Measurements from ENCODE around the gene MRPL14. TPM values are rescaled to one million over a fixed set of nuclear protein-coding genes. Genes with fewer than 3 reads are reported as not detected.

Gene MRPL14
- total RNA-seq, 1 experiment from 2014 or later: 80.1 TPM

DNA sequence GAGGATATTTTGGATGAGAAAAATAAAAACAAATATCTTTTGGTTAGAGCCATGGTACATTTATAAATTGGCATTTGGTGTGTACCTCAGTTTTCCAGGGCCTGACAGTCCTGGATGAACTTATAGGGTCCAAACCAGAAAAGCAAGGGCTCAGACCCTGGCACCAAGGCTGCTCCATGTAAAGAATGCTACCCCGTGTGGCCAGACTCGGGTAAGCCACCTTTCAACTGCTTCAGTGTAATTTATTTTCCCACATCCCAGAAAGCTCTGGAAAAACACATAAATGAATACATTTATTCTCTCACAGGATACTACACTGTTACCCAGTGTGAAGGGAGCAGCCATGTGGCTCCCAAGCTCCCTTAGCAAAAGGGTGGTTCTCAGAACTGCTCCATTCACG is 13.8 kb downstream of the MRPL14 start:
- H3K9ac ChIP-seq (ENCODE audit: low read length): no peak overlapping the region
- no peak overlapping the region for H3K27ac ChIP-seq (ENCODE audit: low read length)
- H3K4me2 ChIP-seq (ENCODE audit: low read depth, low read length, poor library complexity, severe bottlenecking): no peak overlapping the region
- peaks cover 3% of the 10 kb centered on the region; the same call in 1 of the 2 replicates for H3K4me1 ChIP-seq (ENCODE audit: low read length)
- H3K9me2 ChIP-seq (replicated peaks; ENCODE audit: insufficient read depth, low read length): no peaks in the 10 kb centered on the region
- peaks cover 51% of the 10 kb centered on the region for H4K20me1 ChIP-seq (ENCODE audit: insufficient read depth, low read depth, low read length)
- no peaks in the 10 kb centered on the region for H3K27me3 ChIP-seq (ENCODE audit: low read length)
- no peaks in the 10 kb centered on the region for H3K9me3 ChIP-seq (ENCODE audit: low read length)
- no peak overlapping the region for H3K4me3 ChIP-seq (ENCODE audit: low read length)
- no peak for DNase-seq
- H3K36me3 ChIP-seq (ENCODE audit: insufficient read depth, low read length): peaks cover 36% of the 10 kb centered on the region
- H2AFZ ChIP-seq (ENCODE audit: low read length): no peak overlapping the region
- peaks cover 75% of the 10 kb centered on the region for H3K79me2 ChIP-seq (ENCODE audit: low read length)

DNA sequence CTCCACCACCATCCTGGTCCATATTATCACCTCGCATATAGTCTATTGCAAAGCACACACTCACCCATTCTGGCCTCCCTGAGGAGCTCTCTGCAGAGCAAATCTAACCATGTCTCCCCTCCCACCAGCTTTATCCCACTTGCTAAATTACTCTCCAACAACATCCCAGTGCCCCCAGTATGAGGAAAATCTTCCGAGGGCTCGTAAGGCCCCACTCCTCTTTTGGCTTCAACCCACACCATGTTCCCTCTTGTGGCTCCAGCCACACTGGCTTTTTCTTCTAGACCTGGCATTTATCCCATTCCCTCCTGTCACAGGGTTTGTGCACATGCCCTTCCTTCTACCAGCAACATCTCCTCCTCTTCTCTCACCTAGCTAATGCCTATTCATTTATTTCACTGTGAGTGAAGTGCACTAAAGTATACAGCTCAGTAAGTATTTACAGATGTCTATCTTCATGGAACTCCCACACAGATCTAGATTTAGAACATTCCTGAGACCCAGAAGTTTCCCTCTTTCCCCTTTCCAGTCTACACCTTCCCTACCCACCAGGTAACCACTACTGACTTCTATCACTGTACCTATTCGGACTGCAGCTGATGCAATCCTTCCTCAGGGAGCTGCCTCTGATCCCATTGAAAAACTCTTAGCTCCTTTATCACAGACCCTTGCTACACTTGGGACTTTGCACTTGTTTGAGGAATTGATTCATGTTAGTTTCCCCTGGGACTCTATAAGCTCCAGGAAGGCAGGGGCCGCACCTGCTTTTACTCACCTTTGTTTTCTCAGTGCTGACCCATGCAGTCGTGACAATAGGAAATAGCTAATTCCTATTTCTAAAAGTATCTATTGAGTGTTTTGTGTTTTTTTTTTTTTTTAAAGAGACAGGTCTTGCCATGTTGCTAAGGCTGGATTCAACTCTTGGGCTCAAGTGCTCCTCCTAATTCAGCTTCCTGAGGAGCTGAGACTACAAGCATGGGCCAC is 15.5 kb downstream of the MRPL14 start:
- no peaks in the 10 kb centered on the region for H3K27me3 ChIP-seq (ENCODE audit: low read length)
- H2AFZ ChIP-seq (ENCODE audit: low read length): no peak overlapping the region
- H3K79me2 ChIP-seq (ENCODE audit: low read length): peaks cover 67% of the 10 kb centered on the region
- no peaks in the 10 kb centered on the region for H3K9me3 ChIP-seq (ENCODE audit: low read length)
- no peak overlapping the region for H3K4me3 ChIP-seq (ENCODE audit: low read length)
- no peaks in the 10 kb centered on the region for H3K4me1 ChIP-seq (ENCODE audit: low read length)
- no peak overlapping the region for H3K27ac ChIP-seq (ENCODE audit: low read length)
- DNase-seq: no peak
- no peak overlapping the region for H3K4me2 ChIP-seq (ENCODE audit: low read depth, low read length, poor library complexity, severe bottlenecking)
- peaks cover 39% of the 10 kb centered on the region for H4K20me1 ChIP-seq (ENCODE audit: insufficient read depth, low read depth, low read length)
- H3K9me2 ChIP-seq (replicated peaks; ENCODE audit: insufficient read depth, low read length): no peaks in the 10 kb centered on the region
- H3K36me3 ChIP-seq (ENCODE audit: insufficient read depth, low read length): peaks cover 40% of the 10 kb centered on the region
- no peak overlapping the region for H3K9ac ChIP-seq (ENCODE audit: low read length)

DNA sequence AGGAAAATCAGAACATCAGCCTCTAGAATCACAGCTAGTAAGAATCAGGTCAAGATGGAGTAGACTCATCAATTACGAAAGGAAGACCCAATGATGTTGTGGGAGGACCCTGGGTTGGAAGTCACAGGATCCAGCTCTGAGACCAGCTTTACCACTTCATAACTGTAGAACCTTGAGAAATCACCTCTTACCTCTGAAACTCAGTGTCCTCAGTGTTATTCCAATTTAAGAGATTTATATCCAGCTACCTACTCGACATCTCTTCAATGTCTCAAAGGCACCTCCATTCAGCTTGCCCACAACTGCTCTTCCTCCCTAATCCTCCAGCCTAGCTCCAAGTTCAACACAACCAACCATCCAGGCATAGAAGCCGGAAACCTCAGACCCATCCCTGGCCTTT is 16.3 kb downstream of the MRPL14 start:
- Histone ChIP-seq H4K20me1 (ENCODE audit: insufficient read depth, low read depth, low read length) (peaks cover 35% of the 10 kb centered on the region), H3K4me3 (ENCODE audit: low read length) (no peak overlapping the region), H3K4me2 (ENCODE audit: low read depth, low read length, poor library complexity, severe bottlenecking) (no peak overlapping the region), H3K4me1 (ENCODE audit: low read length) (no peaks in the 10 kb centered on the region), H3K9me3 (ENCODE audit: low read length) (no peaks in the 10 kb centered on the region), H3K9ac (ENCODE audit: low read length) (no peak overlapping the region), H3K79me2 (ENCODE audit: low read length) (peaks cover 59% of the 10 kb centered on the region), H3K36me3 (ENCODE audit: insufficient read depth, low read length) (peaks cover 36% of the 10 kb centered on the region), H2AFZ (ENCODE audit: low read length) (no peak overlapping the region), H3K27me3 (ENCODE audit: low read length) (no peaks in the 10 kb centered on the region), H3K9me2 (replicated peaks; ENCODE audit: insufficient read depth, low read length) (no peaks in the 10 kb centered on the region), H3K27ac (ENCODE audit: low read length) (no peak overlapping the region)
- DNase-seq: no peak

DNA sequence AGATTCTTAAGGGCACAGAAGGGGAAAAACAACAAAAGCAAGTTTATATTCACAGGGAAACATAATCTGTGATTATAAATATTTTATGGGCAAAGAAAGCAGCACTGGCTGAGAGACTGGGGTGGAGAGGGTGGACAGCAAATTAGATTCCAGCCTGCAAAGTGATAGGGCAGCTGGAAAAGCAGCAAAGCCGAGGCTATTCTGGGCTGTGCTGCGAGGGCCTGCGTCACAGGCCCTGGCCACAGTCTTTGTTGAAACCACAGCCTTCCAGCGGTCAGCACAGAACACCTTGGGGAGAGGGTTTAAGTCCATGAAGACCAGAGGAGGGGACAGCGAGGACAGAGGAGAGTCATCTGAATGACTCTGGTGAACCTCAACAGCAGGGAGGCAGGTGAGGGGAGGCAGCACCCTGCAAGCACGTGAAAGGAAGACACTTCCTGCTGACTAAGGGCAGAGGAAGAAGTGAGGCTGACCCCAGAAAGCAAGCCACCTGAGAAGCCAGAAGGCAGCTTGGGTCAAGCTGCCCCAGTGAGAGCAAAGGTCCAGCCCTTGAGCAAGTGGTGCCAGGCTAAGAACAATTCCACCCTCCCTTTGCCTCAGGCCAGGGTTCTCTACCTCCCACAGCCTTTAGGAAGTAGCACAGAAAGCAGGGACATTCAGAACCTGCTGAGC is 17.1 kb downstream of the MRPL14 start:
- DNase-seq: no peak
- Histone ChIP-seq H3K27ac (ENCODE audit: low read length) (no peak overlapping the region), H3K9me3 (ENCODE audit: low read length) (no peaks in the 10 kb centered on the region), H3K27me3 (ENCODE audit: low read length) (no peaks in the 10 kb centered on the region), H2AFZ (ENCODE audit: low read length) (no peak overlapping the region), H3K4me1 (ENCODE audit: low read length) (no peaks in the 10 kb centered on the region), H4K20me1 (ENCODE audit: insufficient read depth, low read depth, low read length) (peaks cover 31% of the 10 kb centered on the region), H3K9ac (ENCODE audit: low read length) (no peak overlapping the region), H3K36me3 (ENCODE audit: insufficient read depth, low read length) (peaks cover 36% of the 10 kb centered on the region), H3K79me2 (ENCODE audit: low read length) (peaks cover 52% of the 10 kb centered on the region), H3K4me2 (ENCODE audit: low read depth, low read length, poor library complexity, severe bottlenecking) (no peak overlapping the region), H3K9me2 (replicated peaks; ENCODE audit: insufficient read depth, low read length) (no peaks in the 10 kb centered on the region), H3K4me3 (ENCODE audit: low read length) (no peak overlapping the region)

DNA sequence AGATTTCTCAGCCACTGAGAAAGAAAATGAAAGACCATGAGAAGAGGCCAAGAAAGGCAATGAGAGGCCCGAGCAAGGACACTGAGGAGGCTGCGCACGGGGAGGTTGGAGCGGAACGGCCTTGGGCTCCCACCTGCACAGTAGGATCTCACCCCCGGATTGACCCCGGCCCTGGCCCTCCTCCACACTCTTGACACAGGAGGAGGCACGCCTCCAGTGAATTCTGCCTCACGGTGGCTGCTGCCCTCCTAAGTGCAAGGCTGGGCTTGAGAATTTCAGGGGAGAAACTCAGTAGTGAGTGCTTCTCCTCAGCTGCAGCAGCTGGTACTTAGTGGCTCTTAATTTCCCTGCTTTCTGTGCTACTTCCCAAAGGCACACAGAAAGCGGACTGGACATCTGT is 18.0 kb downstream of the MRPL14 start:
- Histone ChIP-seq H3K4me1 (ENCODE audit: low read length) (no peaks in the 10 kb centered on the region), H3K36me3 (ENCODE audit: insufficient read depth, low read length) (peaks cover 36% of the 10 kb centered on the region)
- no peak for DNase-seq

DNA sequence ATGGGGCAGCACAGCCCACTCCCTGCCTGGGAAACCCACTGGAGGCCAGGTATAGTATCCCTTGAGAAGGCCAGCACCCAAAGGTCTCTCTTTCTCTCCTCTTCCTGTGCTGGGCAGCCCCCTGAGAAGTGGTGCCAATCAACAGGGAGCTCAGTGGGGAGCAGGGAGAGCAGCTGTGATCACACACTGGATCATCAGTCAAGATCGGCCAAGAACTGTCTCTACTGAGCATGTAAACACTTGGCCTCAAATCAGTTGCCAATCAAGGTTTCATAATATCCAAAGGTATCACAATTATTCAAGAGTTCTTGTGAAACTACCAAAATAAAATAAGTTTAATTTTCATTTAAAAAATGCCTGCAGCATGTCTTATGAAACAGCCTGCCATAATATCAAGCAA is 18.8 kb downstream of the MRPL14 start:
- no peak for DNase-seq
- peaks cover 30% of the 10 kb centered on the region for H3K36me3 ChIP-seq (ENCODE audit: insufficient read depth, low read length)
- H3K27me3 ChIP-seq (ENCODE audit: low read length): no peaks in the 10 kb centered on the region
- no peaks in the 10 kb centered on the region for H3K4me1 ChIP-seq (ENCODE audit: low read length)
- no peaks in the 10 kb centered on the region for H3K9me2 ChIP-seq (replicated peaks; ENCODE audit: insufficient read depth, low read length)
- no peak overlapping the region for H3K4me2 ChIP-seq (ENCODE audit: low read depth, low read length, poor library complexity, severe bottlenecking)
- no peaks in the 10 kb centered on the region for H3K9me3 ChIP-seq (ENCODE audit: low read length)
- peaks cover 25% of the 10 kb centered on the region for H4K20me1 ChIP-seq (ENCODE audit: insufficient read depth, low read depth, low read length)
- H3K9ac ChIP-seq (ENCODE audit: low read length): no peak overlapping the region
- H2AFZ ChIP-seq (ENCODE audit: low read length): no peak overlapping the region
- peaks cover 46% of the 10 kb centered on the region for H3K79me2 ChIP-seq (ENCODE audit: low read length)
- H3K27ac ChIP-seq (ENCODE audit: low read length): no peak overlapping the region
- no peak overlapping the region for H3K4me3 ChIP-seq (ENCODE audit: low read length)

More for the DNA sequence above, 18.0 kb downstream of the MRPL14 start:
- no peaks in the 10 kb centered on the region for H3K9me2 ChIP-seq (replicated peaks; ENCODE audit: insufficient read depth, low read length)
- H3K9me3 ChIP-seq (ENCODE audit: low read length): no peaks in the 10 kb centered on the region
- H3K4me3 ChIP-seq (ENCODE audit: low read length): no peak overlapping the region
- no peak overlapping the region for H3K9ac ChIP-seq (ENCODE audit: low read length)
- peaks cover 53% of the 10 kb centered on the region for H3K79me2 ChIP-seq (ENCODE audit: low read length)
- no peak overlapping the region for H2AFZ ChIP-seq (ENCODE audit: low read length)
- H4K20me1 ChIP-seq (ENCODE audit: insufficient read depth, low read depth, low read length): peaks cover 29% of the 10 kb centered on the region
- no peak overlapping the region for H3K4me2 ChIP-seq (ENCODE audit: low read depth, low read length, poor library complexity, severe bottlenecking)
- no peak overlapping the region for H3K27ac ChIP-seq (ENCODE audit: low read length)
- H3K27me3 ChIP-seq (ENCODE audit: low read length): no peaks in the 10 kb centered on the region

DNA sequence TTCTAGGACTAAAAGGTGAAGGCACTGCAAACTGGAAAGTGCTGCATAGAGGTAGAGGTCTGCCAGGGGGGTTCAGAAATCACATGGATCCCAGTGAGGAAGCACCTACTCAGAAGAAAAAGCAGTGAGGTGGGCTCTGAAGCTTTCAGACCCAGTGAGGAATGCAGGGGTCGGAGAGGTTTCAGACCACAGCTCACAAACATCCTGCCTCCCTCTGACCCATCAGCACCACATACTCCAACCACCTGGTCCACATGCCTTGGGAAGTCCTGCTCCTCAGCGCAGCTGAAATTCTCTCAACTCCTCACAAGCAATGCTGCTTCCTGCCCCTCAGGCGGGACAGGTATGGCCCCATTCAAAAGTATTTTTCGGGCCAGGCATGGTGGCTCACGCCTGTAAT is 20.2 kb downstream of the MRPL14 start:
- no peak overlapping the region for H2AFZ ChIP-seq (ENCODE audit: low read length)
- H3K4me3 ChIP-seq (ENCODE audit: low read length): no peak overlapping the region
- no peaks in the 10 kb centered on the region for H3K9me2 ChIP-seq (replicated peaks; ENCODE audit: insufficient read depth, low read length)
- peaks cover 21% of the 10 kb centered on the region; the same call in 1 of the 2 replicates for H4K20me1 ChIP-seq (ENCODE audit: insufficient read depth, low read depth, low read length)
- no peaks in the 10 kb centered on the region for H3K27me3 ChIP-seq (ENCODE audit: low read length)
- H3K27ac ChIP-seq (ENCODE audit: low read length): no peak overlapping the region
- no peak overlapping the region for H3K9ac ChIP-seq (ENCODE audit: low read length)
- peaks cover 21% of the 10 kb centered on the region; the same call in 1 of the 2 replicates for H3K36me3 ChIP-seq (ENCODE audit: insufficient read depth, low read length)
- DNase-seq: no peak
- H3K9me3 ChIP-seq (ENCODE audit: low read length): no peaks in the 10 kb centered on the region
- no peak overlapping the region for H3K4me2 ChIP-seq (ENCODE audit: low read depth, low read length, poor library complexity, severe bottlenecking)
- H3K79me2 ChIP-seq (ENCODE audit: low read length): peaks cover 37% of the 10 kb centered on the region
- no peaks in the 10 kb centered on the region for H3K4me1 ChIP-seq (ENCODE audit: low read length)
